K562 (cell line): ENCODE results near the gene RTP3. TPM values are rescaled to one million over a fixed set of nuclear protein-coding genes. Genes with fewer than 3 reads are reported as not detected.
A peak's percentile ranks its signal among the peaks of the same experiment; 100 is the strongest.
"Not testable (repeated sequence)": the region's sequence is repeated elsewhere in the genome, so short reads cannot be mapped to it uniquely, and the experiment has no call there.

Source experiments
- ATAC-seq: fragments of 200-7000 bp; cut with Tn5 transposase; 3 replicates; pipeline ENCODE4 v1.9.1; 2020; ENCODE audit warnings: moderate library complexity
- BruUV-seq: library from RNA; stranded (reverse); fragments of 400-500 nt; replicated peaks from 2 replicates; lab custom pipeline; 2021; lab: Mats Ljungman, UMichigan
- CTCF ChIA-PET: fragments of 300-600 bp; formaldehyde crosslinking; extraction: SDS; loops from one replicate; lab custom pipeline; 2021; ENCODE audit warnings: low intra/inter-chr PET ratio; lab: Yijun Ruan, JAX
- POLR2A ChIA-PET: fragments of 300-600, 350-650 bp; sonication (Branson Sonifier 250); formaldehyde crosslinking; extraction: SDS; loops from one replicate; lab custom pipeline; 2021; ENCODE audit warnings: antibody characterized with exemption, inconsistent platforms; lab: Yijun Ruan, JAX
- DNase-seq, 4 experiments: peaks; one replicate each; pipeline versions ENCODE4 v3.0.0 to v3.0.0-alpha.2; 2011 to 2018; ENCODE audit warnings: low spot score in 3 of 4, mixed read lengths in 3 of 4; ENCODE audit errors: extremely low read depth in 1 of 4
- FAIRE-seq: peaks from 2 replicates; lab custom pipeline; 2011; peaks lifted over from hg19 to GRCh38; lab: Jason Lieb, UNC
- H2AFZ ChIP-seq: 2 replicates; pipeline ENCODE4 v1.6.0; 2011; ENCODE audit warnings: low read depth, low read length, control low read depth, inconsistent platforms
- H3K27ac ChIP-seq: fragments of 200-600 bp; 3 replicates; pipeline ENCODE4 v1.8.0; 2011; ENCODE audit warnings: low read depth, mild to moderate bottlenecking, control low read depth, inconsistent platforms, low read length, moderate library complexity, mixed read lengths; ENCODE audit errors: extremely low read depth
- H3K27me3 ChIP-seq, 2 experiments: fragments of 300-600 bp in 1 of 2; 2 replicates in 1 of 2; 3 replicates in 1 of 2; pipeline versions ENCODE4 v1.6.0 to v1.8.0; 2011; ENCODE audit warnings: inconsistent platforms in 2 of 2, low read length in 2 of 2, mild to moderate bottlenecking in 1 of 2, mixed read lengths in 1 of 2, moderate library complexity in 1 of 2; ENCODE audit not compliant: control insufficient read depth in 2 of 2, insufficient read depth in 2 of 2
- H3K36me3 ChIP-seq: fragments of 300-600 bp; 3 replicates; pipeline ENCODE4 v1.8.0; 2011; ENCODE audit warnings: mild to moderate bottlenecking, low read length, inconsistent platforms; ENCODE audit not compliant: control insufficient read depth, insufficient read depth
- H3K4me1 ChIP-seq, 2 experiments: fragments of 200-600 bp in 1 of 2; replicated peaks in 1 of 2; 2 replicates in 1 of 2; 3 replicates in 1 of 2; pipeline versions ENCODE4 v1.5.1 to v1.8.0; 2011; ENCODE audit warnings: inconsistent platforms in 2 of 2, low read length in 2 of 2, mild to moderate bottlenecking in 1 of 2, mixed read lengths in 1 of 2, moderate library complexity in 1 of 2; ENCODE audit not compliant: control insufficient read depth in 2 of 2, insufficient read depth in 2 of 2
- H3K4me2 ChIP-seq: 2 replicates; pipeline ENCODE4 v1.6.1; 2011; ENCODE audit warnings: low read length, control low read depth, inconsistent platforms, mixed read lengths; ENCODE audit not compliant: insufficient read depth
- H3K4me3 ChIP-seq: fragments of 200-600 bp; sonication (generic), shearing (Covaris generic); 2 replicates; pipeline ENCODE4 v1.5.1; 2016; ENCODE audit warnings: control low read depth, inconsistent platforms
- H3K79me2 ChIP-seq: fragments of 200-600 bp; 3 replicates; pipeline ENCODE4 v1.8.0; 2011; ENCODE audit warnings: low read length, inconsistent platforms; ENCODE audit not compliant: control insufficient read depth, insufficient read depth
- H3K9ac ChIP-seq, 2 experiments: 2 replicates each; pipeline versions ENCODE4 v1.6.0 to v1.6.1; 2011; ENCODE audit warnings: low read depth in 2 of 2, low read length in 2 of 2, control low read depth in 1 of 2, inconsistent platforms in 1 of 2, mild to moderate bottlenecking in 1 of 2, mixed read lengths in 1 of 2; ENCODE audit not compliant: insufficient read depth in 1 of 2
- H3K9me1 ChIP-seq: one replicate; pipeline ENCODE4 v1.6.0; 2011; ENCODE audit warnings: inconsistent platforms, mild to moderate bottlenecking, low read length, moderate library complexity; ENCODE audit not compliant: control insufficient read depth, insufficient read depth
- H3K9me3 ChIP-seq: replicated peaks from 2 replicates; pipeline ENCODE4 v1.5.1; 2011; ENCODE audit warnings: low read depth, low read length, inconsistent platforms; ENCODE audit not compliant: control insufficient read depth, insufficient read depth
- H4K20me1 ChIP-seq: replicated peaks from 2 replicates; pipeline ENCODE4 v1.6.1; 2011; ENCODE audit warnings: low read length, inconsistent platforms, mixed read lengths; ENCODE audit not compliant: control insufficient read depth, insufficient read depth
- BDP1 ChIP-seq: IDR thresholded peaks from 3 replicates; pipeline ENCODE4 v1.6.1; 2011; ENCODE audit not compliant: insufficient read length, insufficient read depth
- BMI1 ChIP-seq: fragments of 150-350 bp; IDR thresholded peaks from 2 replicates; pipeline ENCODE4 v1.6.1; 2014; ENCODE audit warnings: low read length
- ZNF239 ChIP-seq: fragments of 250-450 bp; sonication (Bioruptor Pico); IDR thresholded peaks from 2 replicates; pipeline ENCODE4 v1.4.0; 2020; ENCODE audit warnings: mild to moderate bottlenecking
- ZNF316 ChIP-seq: fragments of 450-650 bp; IDR thresholded peaks from 2 replicates; pipeline ENCODE4 v1.6.1; 2016
- WGBS: fragments of 100-300 bp; shearing (Covaris generic); methylation state at CpG from one replicate; pipeline ENCODE4 v1.1.6; 2016; ENCODE audit warnings: low coverage, mixed read lengths; ENCODE audit not compliant: insufficient coverage; ENCODE audit errors: missing lambda C conversion rate; 5-methylcytosine and 5-hydroxymethylcytosine counted together
- in situ Hi-C: fragments of 300-500 bp; cut with MboI; formaldehyde crosslinking; loops from 4 replicates; pipeline ENCODE4 v1.15.0; 2018; ENCODE audit warnings: inconsistent platforms, mixed read lengths
- intact Hi-C: fragments of 100-400 bp; cut with micrococcal nuclease; formaldehyde crosslinking; loops from 2 replicates; pipeline ENCODE4 v1.14.2; 2022
- polyA plus RNA-seq, 8 experiments: library from polyadenylated mRNA; depleted of rRNA in 4 of 8; stranded (reverse) in 5 of 8; unstranded in 3 of 8; fragments of >200 nt; fragmentation: Nextera tagmentation in 2 of 8; fragmentation: Illumina TruSeq in 1 of 8; extraction: Ambion mirVana in 2 of 8; extraction: Trizol in 1 of 8; gene quantifications; 2 replicates each; pipeline versions ENCODE4 v1.2.1 to v1.2.3, GENCODE V29; 2011 to 2014; ENCODE audit warnings: inconsistent platforms in 1 of 8, missing spikeins in 1 of 8
- total RNA-seq, 7 experiments: library from RNA; depleted of rRNA in 6 of 7; stranded (reverse); fragments of >200 nt in 6 of 7; fragmentation: Illumina TruSeq in 2 of 7; extraction: Trizol in 2 of 7; gene quantifications; 2 replicates each; pipeline versions ENCODE4 v1.2.1 to v1.2.3, GENCODE V29; 2011 to 2021; ENCODE audit warnings: low replicate concordance in 1 of 7

RTP3 gene
- total and polyA plus RNA-seq, 9 of the 15 experiments (the other 6 are each of a cell fraction or from before 2014, with no cell fraction given) = not detected

- ChIA-PET CTCF (no interaction called here), POLR2A (interaction anchor here (1.9 kb wide), 1 partner anchor 12 kb away, joined by 6 read pairs; no protein-coding TSS in a partner anchor)
- Histone ChIP-seq H3K9ac (no peak overlapping the region), H2AFZ (no peak overlapping the region), H3K4me3 (no peak overlapping the region), H3K9me1 (no peaks in the 10 kb centered on the region), H3K27me3 (no peaks in the 10 kb centered on the region; a peak in 1 of 5 replicates), H3K27ac (no peak overlapping the region), H3K9me3 (no peaks in the 10 kb centered on the region), H3K4me1 (peaks cover 22 to 32% of the 10 kb centered on the region in 2 experiments; a peak in 4 of 5 replicates), H3K79me2 (no peaks in the 10 kb centered on the region)
- FAIRE-seq (no peak), DNase-seq (no peak), ATAC-seq (no peak)
- BruUV-seq = no TSS peak
- in situ Hi-C loops (no loop called here), intact Hi-C loops (no loop called here)
- TF ChIP-seq ZNF239 (CRISPR knock-in tag) (no peak), BDP1 (no peak), BMI1 (no peak)
- TF ChIP-seq, all 486 proteins: peak for 0
- Histone ChIP-seq H4K20me1 (no peaks in the 10 kb centered on the region), H3K4me2 (no peak overlapping the region), H3K36me3 (no peaks in the 10 kb centered on the region)
- 37% methylated on average over 5 of the region's 5 CpGs for WGBS
Measured at GRCh38 chr3:46537779-46538178, 40.0 kb downstream of the RTP3 start.

DNA sequence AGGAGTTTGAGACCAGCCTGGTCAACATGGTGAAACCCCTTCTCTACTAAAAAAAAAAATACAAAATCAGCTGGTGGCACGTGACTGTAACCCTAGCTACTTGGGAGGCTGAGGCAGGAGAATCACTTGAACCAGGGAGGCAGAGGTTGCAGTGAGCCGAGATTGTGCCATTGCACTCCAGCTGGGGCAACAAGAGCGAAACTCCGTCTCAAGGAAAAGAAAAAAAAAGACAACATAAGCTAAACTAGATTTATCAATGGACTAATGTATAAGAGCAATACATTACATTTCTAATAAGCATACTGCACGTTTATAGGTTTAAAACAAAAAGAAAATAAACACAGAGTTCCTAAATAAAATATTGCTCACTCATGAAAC is 40.6 kb downstream of the RTP3 start:
- WGBS = 61% methylated on average over 5 of the region's 5 CpGs
- H3K36me3 ChIP-seq, intact Hi-C loops, in situ Hi-C loops, ATAC-seq, H3K4me3 ChIP-seq, H3K79me2 ChIP-seq, FAIRE-seq, H3K27me3 ChIP-seq, H3K4me2 ChIP-seq, BruUV-seq, H3K9ac ChIP-seq, DNase-seq, H4K20me1 ChIP-seq, H3K27ac ChIP-seq, CTCF ChIA-PET, H3K9me1 ChIP-seq, H3K9me3 ChIP-seq: not testable (repeated sequence)
- Histone ChIP-seq H3K4me1 (peaks cover 27 to 35% of the 10 kb centered on the region in 2 experiments; a peak in 4 of 5 replicates), H2AFZ (0 out of 2 replicates have a peak overlapping the region, but pooled peaks have one; percentile 71)
- peak; percentile 20; the same call in 1 of the 2 replicates for TF ChIP-seq ZNF316
- POLR2A ChIA-PET = interaction anchor here (1.2 to 1.9 kb wide), 2 partner anchors 11 to 13 kb away, joined by 3 to 6 read pairs; no protein-coding TSS in a partner anchor
